ENCODE data around the gene SNHG17.
"Not testable (repeated sequence)": the region's sequence is repeated elsewhere in the genome, so short reads cannot be mapped to it uniquely, and the experiment has no call there.

The SNHG17 gene

GRCh38 chr20:38418509-38419204 lies 16.5 kb downstream of the SNHG17 start:
- no peak for DNase-seq

- DNase-seq, result no peak
Observed at GRCh38 chr20:38414769-38415450, 20.2 kb downstream of the SNHG17 start.

- DNase-seq, result no peak
Observed at GRCh38 chr20:38412877-38413577, 22.1 kb downstream of the SNHG17 start.

- not testable (repeated sequence) for DNase-seq
Observed at GRCh38 chr20:38407822-38408221, 27.3 kb downstream of the SNHG17 start.

- no peak for DNase-seq
Observed at GRCh38 chr20:38407321-38407720, 27.8 kb downstream of the SNHG17 start.

- no peak for DNase-seq
Observed at GRCh38 chr20:38406476-38406875, 28.7 kb downstream of the SNHG17 start.

GRCh38 chr20:38405132-38405531 lies 30.0 kb downstream of the SNHG17 start:
- no peak for DNase-seq

- DNase-seq, result no peak
Observed at GRCh38 chr20:38404016-38404415, 31.1 kb downstream of the SNHG17 start.

GRCh38 chr20:38402816-38403215 lies 32.3 kb downstream of the SNHG17 start:
- no peak for DNase-seq

- no peak for DNase-seq
Observed at GRCh38 chr20:38402089-38402488, 33.0 kb downstream of the SNHG17 start.

GRCh38 chr20:38395751-38396395 lies 39.3 kb downstream of the SNHG17 start:
- not testable (repeated sequence) for DNase-seq

GRCh38 chr20:38395165-38395564 lies 40.0 kb downstream of the SNHG17 start:
- no peak for DNase-seq

GRCh38 chr20:38393259-38393658 lies 41.9 kb downstream of the SNHG17 start:
- no peak for DNase-seq

GRCh38 chr20:38392356-38392755 lies 42.8 kb downstream of the SNHG17 start:
- no peak for DNase-seq

- DNase-seq, result no peak
Observed at GRCh38 chr20:38387953-38388352, 47.2 kb downstream of the SNHG17 start.

- DNase-seq, result no peak
Observed at GRCh38 chr20:38386851-38387250, 48.3 kb downstream of the SNHG17 start.

GRCh38 chr20:38386004-38386403 lies 49.1 kb downstream of the SNHG17 start:
- no peak for DNase-seq

- DNase-seq, result no peak
Observed at GRCh38 chr20:38383147-38383546, 52.0 kb downstream of the SNHG17 start.

- not testable (repeated sequence) for DNase-seq
Observed at GRCh38 chr20:38377838-38378237, 57.3 kb downstream of the SNHG17 start.

- DNase-seq, result no peak
Observed at GRCh38 chr20:38377039-38377685, 58.0 kb downstream of the SNHG17 start.

- DNase-seq, result no peak
Observed at GRCh38 chr20:38373898-38374297, 61.2 kb downstream of the SNHG17 start.

- DNase-seq, result no peak
Observed at GRCh38 chr20:38373231-38373867, 61.8 kb downstream of the SNHG17 start.
